Measurements from ENCODE around the gene ZNF860.

ZNF860 gene

DNA sequence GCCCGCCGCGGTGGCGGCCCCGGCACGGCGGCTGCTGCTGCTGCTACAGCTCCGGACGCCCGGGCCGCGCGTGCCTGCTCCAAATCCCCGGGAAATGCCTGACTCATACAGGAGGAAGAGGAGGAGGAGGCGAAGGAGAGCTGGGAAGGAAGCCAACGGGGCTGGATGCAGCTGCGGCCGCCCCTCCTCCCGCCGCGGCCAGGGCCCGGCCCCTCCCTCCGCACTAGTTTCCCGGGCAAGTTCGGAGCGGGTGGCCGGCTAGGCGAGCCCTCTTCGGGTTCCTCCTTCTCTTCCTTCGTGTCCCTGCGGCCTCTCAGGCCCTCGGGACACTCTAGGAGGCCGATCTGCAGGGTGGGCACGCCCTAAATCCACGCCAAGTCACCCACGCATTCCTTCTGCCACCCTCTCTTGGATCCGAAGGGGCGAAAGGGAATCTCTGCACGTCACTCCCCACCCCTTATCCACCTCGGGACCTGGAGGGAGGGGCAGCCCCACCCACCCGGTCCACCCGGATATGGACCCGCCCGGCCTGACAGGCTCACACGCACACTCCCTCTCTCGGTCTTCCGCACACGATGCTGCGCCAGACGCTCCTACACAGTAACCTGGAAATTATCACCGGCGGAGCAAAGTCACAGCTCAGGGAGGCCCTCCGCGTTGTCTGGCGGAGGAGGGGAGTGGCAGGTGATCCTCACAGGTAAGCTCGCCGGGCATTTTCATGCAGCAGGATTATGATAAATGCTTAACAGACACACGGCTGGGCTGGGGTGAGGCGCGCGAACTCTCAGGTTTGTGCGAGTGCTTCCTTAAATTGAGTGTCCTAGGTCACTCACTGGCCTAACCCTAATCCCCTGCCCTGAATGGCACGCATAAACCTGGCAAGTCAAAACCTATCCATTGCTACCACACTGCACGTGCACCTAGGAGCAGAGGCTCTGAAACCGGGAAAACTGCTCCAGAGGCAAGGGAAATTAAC is at the start of gene ZNF860, which contains the start of gene OSBPL10:
TSS of gene ZNF860 (plus strand) at position 545 of the 976 bp plus-strand sequence. CDS start 7,330 bp downstream, outside the sequence.
TSS of gene OSBPL10 (minus strand) at position 57 of the 976 bp plus-strand sequence. CDS start 83 bp downstream, outside the sequence.
- in situ Hi-C loops (cut with MboI; ENCODE audit: low sequenced_read_pairs): no loop called here

DNA sequence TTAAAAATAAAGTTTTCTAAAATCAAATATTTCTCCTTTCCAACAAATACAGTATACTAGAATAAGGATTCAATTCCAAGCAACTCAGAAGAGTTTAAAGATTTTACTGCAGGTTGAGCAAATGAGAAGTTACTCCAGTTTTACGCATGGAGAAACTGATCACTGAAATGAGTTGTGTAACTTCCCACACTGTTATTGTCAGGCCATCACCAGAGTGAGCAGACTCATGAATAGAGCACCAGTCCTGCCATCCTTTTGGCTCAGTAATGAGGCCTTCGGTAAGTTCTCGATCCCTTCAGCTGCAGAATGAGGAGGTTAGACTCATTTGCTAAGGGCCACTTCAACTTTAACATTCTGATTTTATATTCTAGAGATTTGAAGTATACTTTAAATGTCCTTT is 48.6 kb upstream of the ZNF860 start:
- in situ Hi-C loops (cut with MboI; ENCODE audit: low sequenced_read_pairs): no loop called here

DNA sequence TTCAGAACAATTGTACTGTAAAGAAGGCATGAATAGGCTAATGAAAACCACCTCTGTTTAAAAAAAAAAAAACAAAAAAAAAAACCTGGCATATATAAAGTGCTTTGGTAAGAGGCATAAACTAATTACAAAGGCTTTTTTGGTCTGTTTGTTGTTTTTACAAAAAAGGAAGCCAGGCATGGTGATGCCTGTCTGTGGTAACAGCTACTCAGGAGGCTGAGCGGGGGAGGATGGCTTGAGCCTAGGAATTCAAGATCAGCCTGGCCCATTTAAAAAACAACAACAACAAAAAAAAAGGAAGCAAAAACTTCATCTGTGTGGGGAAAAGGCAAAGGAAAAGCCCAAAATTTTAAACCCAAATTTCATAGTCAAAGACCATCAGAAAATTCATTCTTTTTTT is 47.5 kb upstream of the ZNF860 start:
- in situ Hi-C loops (cut with MboI; ENCODE audit: low sequenced_read_pairs): no loop called here

DNA sequence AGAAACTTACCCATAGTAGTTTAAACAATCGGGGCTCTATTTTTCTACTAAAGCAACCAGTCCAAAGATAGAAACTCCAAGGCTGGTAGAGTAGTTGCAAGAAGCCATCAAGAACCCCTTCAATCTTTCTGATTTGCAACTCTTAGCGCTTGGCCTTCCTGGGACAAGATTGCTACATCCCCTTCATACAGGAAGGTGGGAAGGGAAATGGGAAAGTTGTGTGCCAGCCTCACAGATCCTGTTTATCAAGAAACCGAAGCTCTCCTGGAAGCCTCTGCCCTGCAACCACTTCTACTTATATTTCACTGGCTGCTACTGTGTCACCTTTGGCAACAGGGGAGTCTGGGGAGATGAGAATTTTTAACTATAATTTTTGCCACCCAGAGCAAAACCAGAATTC is 46.7 kb upstream of the ZNF860 start:
- in situ Hi-C loops (cut with MboI; ENCODE audit: low sequenced_read_pairs): no loop called here

DNA sequence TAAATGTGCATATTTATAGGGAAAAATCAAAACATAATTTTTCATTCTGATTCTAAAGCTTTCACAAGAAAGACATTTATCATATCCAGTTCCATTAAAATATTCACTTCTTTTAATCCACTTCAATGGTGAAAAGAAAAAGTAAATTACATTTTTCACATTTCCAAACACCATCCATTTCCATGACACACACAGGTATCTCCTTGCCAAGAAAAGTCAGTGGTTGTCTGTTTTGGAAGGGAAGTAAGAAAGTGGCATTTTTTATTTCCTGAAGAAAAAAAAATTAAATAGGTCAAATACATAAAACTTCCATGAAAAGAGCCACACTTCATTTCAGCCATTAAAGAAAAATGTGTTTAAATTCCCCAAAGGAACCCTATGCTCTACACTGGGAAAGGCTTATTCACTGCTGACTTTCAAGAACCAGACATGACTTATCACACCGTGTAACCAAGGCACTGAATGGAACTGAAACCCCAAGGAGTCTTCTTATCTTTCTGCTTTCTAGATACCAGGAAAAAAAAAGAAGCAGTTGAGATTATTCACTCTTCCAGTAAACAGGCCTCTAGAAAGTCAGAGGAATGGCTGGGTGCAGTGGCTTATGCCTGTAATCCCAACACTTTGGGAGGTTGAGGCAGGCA is 45.0 kb upstream of the ZNF860 start:
- in situ Hi-C loops (cut with MboI; ENCODE audit: low sequenced_read_pairs): no loop called here

DNA sequence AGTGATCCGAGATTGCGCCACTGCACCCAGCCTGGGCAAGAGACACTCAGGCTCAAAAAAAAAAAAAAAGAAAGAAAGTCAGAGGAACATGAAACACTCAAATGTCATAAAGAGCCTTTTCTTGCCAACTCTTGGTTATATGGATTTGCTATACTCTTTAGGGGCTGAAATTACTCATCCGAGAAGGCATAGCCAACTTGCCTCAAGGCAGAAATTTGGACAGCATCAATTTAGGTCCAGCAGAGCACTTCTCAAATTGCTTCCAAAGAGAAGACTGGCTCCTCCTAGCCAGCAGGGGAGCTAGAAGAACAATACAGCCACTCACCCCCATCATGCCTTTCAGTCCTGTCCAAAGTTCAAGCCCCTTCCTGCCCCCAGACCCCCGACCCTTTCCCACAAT is 44.3 kb upstream of the ZNF860 start:
- in situ Hi-C loops (cut with MboI; ENCODE audit: low sequenced_read_pairs): no loop called here

DNA sequence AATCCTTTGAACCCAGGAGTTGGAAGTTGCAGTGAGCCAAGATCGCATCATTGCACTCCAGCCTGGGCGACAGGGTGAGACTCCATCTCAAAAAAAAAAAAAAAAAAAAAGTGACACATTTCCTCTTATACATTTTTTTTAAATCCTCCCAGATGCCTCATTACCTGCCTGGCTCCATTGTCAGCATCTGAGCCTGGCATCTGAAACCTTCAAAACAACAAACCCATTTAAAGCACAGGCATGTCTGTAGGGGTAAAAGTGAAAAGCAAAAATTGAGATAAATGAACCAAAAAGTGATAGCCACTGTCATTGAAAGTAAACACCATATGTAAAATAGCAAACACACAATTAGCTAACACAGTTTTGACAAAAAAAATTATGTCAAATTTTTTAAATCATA is 39.1 kb upstream of the ZNF860 start:
- in situ Hi-C loops (cut with MboI; ENCODE audit: low sequenced_read_pairs): no loop called here

DNA sequence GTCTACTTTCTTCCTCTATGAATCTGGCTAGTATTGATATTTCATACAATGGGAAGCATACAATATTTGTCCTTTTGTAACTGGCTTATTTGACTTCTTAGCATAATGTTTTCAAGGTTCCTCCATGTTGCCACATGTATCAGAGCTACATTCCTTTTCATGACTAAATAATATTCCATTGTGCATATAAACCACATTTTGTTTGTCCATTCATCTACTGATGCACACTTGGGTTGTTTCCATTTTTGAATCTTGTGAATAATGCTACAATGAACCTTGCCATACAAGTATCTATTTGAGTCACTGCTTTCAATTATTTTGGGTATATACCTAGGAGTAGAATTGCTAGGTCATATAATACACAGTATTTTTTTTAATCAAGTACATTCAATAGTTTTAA is 38.5 kb upstream of the ZNF860 start:
- in situ Hi-C loops (cut with MboI; ENCODE audit: low sequenced_read_pairs): no loop called here

DNA sequence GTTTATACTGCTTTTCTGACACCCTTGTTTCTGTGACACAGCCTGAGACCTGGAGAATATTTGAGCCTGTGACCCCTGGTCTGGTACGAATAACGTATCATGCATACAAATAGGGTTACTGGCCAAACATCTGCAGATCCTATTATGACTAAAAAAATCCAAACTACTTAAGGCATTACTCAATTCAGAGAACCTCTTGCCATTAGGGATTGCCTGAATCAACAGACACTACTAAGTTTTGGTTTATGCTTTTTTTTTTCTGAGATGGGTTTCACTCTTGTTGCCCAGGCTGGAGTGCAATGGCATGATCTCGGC is 35.9 kb upstream of the ZNF860 start:
- in situ Hi-C loops (cut with MboI; ENCODE audit: low sequenced_read_pairs): no loop called here

DNA sequence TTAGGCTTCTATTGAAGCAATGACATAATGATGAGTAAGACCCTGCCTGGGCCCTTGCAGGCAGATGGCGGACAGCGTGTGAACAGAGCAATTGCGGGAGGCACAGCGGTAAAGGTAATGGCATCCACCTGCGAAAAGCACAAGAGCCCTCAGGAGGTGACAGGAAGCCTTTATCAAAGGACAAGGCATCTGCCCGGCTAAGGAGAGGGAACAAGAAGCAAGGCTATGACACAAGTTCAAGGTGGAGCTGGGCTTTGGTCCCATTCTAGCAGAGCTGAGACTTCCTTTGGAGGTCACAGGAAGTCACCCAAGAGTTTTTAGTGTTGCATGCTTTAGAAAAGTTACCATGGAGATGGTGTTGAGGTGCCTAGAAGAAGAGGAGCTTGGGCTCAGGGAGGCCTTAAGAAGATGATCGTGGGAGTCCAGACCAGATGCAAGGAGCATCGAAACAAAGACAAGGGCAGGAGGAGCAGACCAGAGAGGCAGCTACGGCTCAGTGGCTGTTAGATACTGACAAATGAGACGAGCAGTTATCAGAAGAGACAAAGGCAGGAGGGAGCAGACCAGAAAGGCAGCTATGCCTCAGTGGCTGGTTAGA is 35.0 kb upstream of the ZNF860 start:
- in situ Hi-C loops (cut with MboI; ENCODE audit: low sequenced_read_pairs): no loop called here

DNA sequence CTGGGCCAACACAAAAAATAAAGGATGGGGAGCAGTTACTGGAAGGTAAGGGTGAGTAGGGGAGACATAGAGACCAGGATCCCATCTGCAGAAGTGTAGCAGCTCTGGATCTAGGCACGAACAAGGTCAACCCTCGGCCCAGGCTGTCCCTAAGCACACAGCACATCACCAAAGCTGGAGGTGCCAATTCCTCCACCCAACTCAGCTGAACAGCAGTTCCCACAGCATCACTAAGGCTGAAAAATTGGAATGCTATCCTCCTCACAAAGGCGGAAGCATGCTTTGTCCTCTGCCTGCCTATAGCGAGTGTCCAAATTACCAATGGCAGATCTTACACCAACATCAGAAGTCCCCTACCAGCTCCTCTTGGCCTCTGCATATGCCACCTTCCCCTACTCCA is 34.4 kb upstream of the ZNF860 start:
- in situ Hi-C loops (cut with MboI; ENCODE audit: low sequenced_read_pairs): no loop called here

DNA sequence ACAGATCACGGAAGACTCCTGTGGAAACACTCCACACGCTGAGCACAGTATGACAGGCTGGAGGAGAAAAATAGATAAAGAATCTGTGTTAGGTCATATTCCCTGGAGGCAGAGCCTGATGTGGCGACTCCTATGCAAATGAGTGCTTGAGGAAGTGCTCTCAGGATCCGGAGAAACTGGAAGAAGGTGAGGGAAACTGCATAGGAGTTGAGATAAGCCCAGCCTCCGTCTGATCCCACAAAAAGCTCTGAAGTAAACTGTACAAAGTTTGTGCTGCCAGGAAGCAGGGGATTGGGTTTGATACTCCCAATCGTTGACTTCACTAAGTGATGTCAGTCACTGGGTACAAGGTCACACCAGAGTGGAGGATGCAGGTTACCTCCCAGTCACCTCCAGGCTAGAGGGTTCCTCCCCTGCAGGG is 33.9 kb upstream of the ZNF860 start:
- in situ Hi-C loops (cut with MboI; ENCODE audit: low sequenced_read_pairs): no loop called here

DNA sequence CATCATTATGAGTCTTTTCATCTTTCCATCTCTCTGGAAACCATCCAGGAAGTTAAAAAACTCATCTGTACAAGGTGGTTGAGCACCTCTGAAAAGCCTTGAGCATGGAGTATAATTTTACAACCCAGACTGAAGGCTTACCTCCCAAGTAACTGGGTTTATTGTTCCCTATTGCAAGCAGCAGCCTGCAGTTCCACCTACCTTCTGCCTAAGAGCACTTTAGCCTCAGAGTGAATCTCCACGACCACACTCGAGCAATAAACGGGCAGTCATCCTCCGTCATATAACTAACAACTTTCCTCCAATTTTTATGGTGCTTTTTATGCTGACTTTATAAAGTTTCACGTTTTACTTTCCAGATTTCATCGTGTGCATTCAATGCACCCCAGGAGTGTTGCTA is 33.3 kb upstream of the ZNF860 start:
- in situ Hi-C loops (cut with MboI; ENCODE audit: low sequenced_read_pairs): no loop called here

DNA sequence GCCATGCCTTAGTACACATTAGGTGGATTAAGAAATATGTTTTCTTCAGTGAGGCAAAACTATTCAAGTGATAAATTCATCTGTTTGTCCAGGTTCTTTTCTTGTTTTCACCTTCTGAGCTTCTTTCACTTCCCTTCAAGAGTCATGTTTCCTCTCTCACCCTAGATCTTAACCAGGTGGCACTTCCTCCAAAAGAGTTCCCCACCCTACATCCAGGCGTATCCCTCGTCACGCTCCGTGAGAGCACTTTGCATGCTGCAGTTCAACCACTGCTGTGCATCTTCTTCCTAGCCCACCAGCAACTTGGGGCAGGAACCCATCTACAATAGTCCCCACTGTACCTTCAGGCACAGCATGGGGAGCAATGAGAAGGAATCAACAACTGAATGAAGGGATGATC is 29.3 kb upstream of the ZNF860 start:
- in situ Hi-C loops (cut with MboI; ENCODE audit: low sequenced_read_pairs): no loop called here

DNA sequence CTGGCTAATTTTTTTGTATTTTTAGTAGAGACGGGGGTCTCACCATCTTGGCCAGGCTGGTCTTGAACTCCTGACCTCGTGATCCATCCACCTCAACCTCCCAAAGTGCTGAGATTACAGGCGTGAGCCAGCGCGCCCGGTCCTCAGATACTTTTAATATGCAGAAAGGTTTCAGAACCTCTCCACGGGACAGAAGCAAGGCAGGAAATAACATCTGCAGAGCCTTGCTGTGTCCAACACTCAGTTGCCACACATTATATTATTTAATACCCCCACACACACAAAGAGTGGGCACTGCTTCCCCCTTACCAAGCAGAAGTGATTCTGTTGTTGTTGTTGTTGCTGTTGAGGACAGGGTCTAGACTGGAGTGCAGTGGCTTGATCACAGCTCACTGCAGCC is 28.5 kb upstream of the ZNF860 start:
- in situ Hi-C loops (cut with MboI; ENCODE audit: low sequenced_read_pairs): no loop called here

DNA sequence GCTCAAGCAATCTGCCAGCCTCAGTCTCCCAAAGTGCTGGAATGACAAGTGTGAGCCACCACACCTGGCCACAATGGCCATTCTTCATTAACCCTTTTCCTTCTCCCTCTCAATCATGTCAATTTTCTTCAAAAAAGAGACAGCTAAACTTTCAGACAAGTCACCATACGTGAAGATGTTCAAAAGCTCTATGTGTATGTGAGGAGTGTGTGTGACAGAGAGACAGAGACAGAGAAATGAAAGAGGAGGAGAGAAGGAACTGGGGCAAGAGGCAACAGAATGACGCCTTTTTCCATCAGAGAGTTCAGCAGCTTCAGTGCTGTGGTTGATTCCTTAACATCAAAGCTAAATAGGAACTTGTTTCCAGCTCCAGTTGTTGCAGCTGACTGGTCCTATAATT is 27.9 kb upstream of the ZNF860 start:
- in situ Hi-C loops (cut with MboI; ENCODE audit: low sequenced_read_pairs): no loop called here

DNA sequence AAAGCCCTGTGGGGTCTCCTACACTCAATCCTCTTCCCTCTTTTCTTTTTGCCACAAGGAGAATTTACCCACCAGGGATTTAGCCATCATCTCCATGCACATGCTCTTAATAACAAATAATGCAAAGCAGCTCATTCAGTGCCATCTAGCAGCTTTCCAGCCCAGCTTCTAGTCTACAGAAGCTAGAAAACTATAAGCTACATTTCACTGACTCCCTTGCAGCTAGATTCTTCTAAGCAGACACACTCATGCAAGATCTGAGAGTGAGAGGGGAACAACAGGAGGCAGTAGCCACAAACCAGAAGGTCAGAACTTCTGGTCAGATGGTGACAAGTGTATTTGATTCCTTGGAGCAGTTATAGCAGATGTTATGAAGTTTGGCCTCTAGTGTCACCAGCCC is 26.0 kb upstream of the ZNF860 start:
- in situ Hi-C loops (cut with MboI; ENCODE audit: low sequenced_read_pairs): no loop called here

DNA sequence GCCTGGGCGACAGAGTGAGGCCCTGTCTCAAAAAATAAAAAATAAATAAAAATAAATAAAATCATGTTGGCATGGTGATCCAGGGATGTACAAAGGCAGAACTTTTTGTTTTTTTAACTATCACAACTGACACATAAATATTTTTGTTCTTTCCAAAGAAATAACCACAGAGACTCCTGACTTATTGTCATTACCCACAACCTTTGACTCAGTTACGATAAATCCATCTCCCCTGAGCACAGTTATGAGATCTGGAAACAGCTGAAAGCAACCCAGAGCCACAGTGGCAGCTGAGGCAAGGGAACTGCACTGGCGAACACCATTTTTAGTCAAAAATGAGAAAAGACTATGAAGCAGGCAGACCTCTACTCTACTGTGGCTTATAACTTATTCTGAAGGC is 24.4 kb upstream of the ZNF860 start:
- in situ Hi-C loops (cut with MboI; ENCODE audit: low sequenced_read_pairs): no loop called here

DNA sequence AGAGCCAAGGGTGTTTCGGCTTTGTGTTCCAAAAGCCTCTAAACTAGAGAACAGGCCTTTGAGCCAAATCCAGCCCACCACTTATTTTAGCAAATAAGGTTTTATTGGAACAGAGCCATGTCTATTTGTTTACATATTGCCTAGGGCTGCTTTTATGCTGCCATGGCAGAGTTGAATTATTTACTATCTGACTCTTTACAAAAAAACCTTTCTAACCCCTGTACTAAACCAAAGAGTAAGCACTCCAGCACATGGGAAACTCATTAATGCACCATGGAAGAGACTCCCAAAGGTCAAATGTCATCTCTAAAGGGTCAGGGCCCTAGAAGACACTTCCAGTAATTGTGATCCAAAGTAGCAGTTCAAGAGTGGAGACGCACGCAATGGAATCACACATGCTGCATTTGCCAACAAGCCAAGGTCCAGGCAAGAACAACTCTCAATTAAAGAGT is 22.8 kb upstream of the ZNF860 start:
- in situ Hi-C loops (cut with MboI; ENCODE audit: low sequenced_read_pairs): no loop called here

DNA sequence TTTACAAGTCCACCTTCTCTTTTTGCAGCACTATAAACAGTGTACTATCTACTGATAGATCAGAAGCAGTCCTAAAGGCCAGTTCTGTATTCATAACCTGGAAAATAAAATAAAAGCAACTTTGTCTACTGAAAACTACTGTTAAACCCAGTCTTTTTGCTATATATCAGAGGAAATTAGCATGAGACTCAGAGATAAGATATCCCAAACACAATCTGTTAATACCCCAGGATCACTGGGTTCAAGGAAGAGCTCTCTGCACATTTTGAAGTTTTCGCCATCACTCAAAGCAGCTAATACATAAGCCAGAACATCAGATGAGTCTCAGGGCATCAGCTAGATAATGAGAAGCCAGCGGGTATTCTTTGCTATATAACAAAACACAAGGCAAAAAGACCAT is 22.3 kb upstream of the ZNF860 start:
- in situ Hi-C loops (cut with MboI; ENCODE audit: low sequenced_read_pairs): no loop called here

DNA sequence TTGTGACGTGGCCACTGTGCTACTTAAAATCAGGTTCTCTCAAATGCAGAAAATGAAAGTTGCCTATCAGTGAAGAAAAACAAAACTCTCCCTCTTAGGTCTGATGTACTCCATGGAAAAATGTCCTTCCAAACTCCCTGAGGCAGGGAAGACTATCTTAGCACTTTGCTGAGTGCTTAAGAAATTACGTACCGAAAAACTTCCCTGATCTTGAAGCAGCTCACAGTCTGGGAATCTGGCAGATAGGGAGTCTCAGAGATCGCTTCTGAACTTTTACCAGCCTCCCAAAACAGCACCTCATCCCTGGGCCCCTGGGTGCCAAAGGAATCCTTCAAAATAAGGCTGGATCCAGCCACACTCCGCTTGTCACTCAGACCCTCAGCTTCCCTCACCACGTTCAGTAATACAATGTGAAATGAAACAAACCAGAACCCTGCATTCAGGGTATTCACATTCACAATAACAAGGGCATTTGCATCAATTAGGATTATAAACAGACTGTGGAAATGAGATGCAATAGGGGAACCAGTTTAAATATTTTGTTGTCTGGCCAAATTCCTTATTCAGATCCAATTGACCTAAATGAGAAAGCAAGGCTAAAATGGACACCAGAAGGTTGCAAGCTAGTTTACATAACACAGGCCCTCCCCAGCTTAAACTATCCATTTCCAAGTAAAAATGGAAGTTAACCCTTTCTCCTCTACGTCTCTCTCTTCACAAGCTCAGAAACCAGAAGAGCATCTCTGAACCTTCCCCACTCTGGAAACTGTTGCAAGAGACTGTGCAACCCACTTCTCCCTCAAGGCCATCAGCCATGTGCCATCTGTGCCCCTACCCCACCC is 21.4 kb upstream of the ZNF860 start:
- in situ Hi-C loops (cut with MboI; ENCODE audit: low sequenced_read_pairs): no loop called here
